Measurements from ENCODE around the gene SECISBP2L.

SECISBP2L gene

GRCh38 chr15:49084285-49084570 is 38.0 kb upstream of the SECISBP2L start:
- TF ChIP-seq BACH2 (CRISPR knock-in tag; IDR thresholded peaks at IDR 0.05; ENCODE audit: borderline replicate concordance) (no peak), GLIS3 (CRISPR knock-in tag; IDR thresholded peaks at IDR 0.05) (no peak), RARB (CRISPR knock-in tag; IDR thresholded peaks at IDR 0.05) (no peak), ARNTL (CRISPR knock-in tag; IDR thresholded peaks at IDR 0.05; ENCODE audit: borderline replicate concordance, low read depth) (no peak), CSDC2 (CRISPR knock-in tag; IDR thresholded peaks at IDR 0.05) (no peak), POU6F1 (CRISPR knock-in tag; IDR thresholded peaks at IDR 0.05; ENCODE audit: borderline replicate concordance, low read depth) (no peak), OSR1 (CRISPR knock-in tag; IDR thresholded peaks at IDR 0.05) (no peak), ZNF8 (CRISPR knock-in tag; IDR thresholded peaks at IDR 0.05) (no peak), ZC3H10 (CRISPR knock-in tag; IDR thresholded peaks at IDR 0.05) (no peak), ISL1 (CRISPR knock-in tag; IDR thresholded peaks at IDR 0.05) (no peak), ZFP3 (CRISPR knock-in tag; IDR thresholded peaks at IDR 0.05) (no peak), PPARA (CRISPR knock-in tag; IDR thresholded peaks at IDR 0.05; ENCODE audit: borderline replicate concordance) (no peak), ZNF565 (CRISPR knock-in tag; conservative IDR thresholded peaks at IDR 0.05; ENCODE audit: low read depth) (no peak)
- TF ChIP-seq, protein P1, sequence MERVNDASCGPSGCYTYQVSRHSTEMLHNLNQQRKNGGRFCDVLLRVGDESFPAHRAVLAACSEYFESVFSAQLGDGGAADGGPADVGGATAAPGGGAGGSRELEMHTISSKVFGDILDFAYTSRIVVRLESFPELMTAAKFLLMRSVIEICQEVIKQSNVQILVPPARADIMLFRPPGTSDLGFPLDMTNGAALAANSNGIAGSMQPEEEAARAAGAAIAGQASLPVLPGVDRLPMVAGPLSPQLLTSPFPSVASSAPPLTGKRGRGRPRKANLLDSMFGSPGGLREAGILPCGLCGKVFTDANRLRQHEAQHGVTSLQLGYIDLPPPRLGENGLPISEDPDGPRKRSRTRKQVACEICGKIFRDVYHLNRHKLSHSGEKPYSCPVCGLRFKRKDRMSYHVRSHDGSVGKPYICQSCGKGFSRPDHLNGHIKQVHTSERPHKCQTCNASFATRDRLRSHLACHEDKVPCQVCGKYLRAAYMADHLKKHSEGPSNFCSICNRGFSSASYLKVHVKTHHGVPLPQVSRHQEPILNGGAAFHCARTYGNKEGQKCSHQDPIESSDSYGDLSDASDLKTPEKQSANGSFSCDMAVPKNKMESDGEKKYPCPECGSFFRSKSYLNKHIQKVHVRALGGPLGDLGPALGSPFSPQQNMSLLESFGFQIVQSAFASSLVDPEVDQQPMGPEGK (CRISPR knock-in tag; IDR thresholded peaks at IDR 0.05; ENCODE audit: borderline replicate concordance): no peak
- TF ChIP-seq, protein P2, sequence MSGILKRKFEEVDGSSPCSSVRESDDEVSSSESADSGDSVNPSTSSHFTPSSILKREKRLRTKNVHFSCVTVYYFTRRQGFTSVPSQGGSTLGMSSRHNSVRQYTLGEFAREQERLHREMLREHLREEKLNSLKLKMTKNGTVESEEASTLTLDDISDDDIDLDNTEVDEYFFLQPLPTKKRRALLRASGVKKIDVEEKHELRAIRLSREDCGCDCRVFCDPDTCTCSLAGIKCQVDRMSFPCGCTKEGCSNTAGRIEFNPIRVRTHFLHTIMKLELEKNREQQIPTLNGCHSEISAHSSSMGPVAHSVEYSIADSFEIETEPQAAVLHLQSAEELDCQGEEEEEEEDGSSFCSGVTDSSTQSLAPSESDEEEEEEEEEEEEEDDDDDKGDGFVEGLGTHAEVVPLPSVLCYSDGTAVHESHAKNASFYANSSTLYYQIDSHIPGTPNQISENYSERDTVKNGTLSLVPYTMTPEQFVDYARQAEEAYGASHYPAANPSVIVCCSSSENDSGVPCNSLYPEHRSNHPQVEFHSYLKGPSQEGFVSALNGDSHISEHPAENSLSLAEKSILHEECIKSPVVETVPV (CRISPR knock-in tag; IDR thresholded peaks at IDR 0.05): no peak
- no peak for ATAC-seq

DNA sequence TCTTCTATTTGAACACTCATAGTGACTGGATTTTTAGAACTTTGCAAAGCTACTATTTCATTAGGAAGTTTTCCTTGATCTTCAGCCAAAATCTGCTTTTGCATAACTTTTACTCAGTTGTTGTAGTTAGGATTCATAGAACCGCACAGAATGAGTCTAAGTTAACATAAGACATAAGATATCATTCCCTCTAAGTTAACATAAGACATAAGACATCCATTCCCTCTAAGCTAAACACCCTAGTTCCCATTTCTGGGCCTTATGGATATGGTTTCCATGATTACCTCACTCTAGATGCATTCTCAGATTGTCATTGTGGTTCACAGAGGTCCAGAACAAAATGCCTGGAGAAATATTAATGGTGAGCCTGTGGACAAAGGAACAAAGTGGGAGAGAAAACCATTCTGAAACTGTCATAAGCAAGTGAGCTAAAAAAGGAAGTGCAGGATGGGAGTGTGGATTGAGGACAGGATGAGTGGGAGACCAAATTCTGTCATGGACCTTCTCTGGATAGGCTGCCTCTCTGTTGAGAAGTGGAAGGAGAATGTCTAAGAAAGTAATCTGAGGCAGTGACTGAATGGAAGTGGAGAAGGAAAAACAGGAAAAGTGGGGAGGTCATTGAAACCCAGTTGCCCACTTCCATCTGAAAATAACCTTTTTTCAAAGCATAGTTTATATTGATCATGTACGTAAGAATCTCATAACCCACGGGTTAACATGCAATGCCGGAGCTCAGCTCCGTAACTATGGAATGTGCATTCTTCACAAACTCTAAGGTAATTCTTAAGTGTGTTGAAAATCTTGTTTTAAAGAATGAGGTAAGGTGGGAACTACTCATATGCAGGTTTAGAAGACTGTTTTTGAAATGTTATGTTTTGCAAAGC is 37.4 kb upstream of the SECISBP2L start:
- TF ChIP-seq, protein P2 (CRISPR knock-in tag; IDR thresholded peaks at IDR 0.05): no peak
- no peak for TF ChIP-seq TOX (CRISPR knock-in tag; IDR thresholded peaks at IDR 0.05; ENCODE audit: borderline replicate concordance)
- no peak for TF ChIP-seq ZC3H10 (CRISPR knock-in tag; IDR thresholded peaks at IDR 0.05)
- TF ChIP-seq, protein P3, sequence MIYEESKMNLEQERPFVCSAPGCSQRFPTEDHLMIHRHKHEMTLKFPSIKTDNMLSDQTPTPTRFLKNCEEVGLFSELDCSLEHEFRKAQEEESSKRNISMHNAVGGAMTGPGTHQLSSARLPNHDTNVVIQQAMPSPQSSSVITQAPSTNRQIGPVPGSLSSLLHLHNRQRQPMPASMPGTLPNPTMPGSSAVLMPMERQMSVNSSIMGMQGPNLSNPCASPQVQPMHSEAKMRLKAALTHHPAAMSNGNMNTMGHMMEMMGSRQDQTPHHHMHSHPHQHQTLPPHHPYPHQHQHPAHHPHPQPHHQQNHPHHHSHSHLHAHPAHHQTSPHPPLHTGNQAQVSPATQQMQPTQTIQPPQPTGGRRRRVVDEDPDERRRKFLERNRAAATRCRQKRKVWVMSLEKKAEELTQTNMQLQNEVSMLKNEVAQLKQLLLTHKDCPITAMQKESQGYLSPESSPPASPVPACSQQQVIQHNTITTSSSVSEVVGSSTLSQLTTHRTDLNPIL (CRISPR knock-in tag; IDR thresholded peaks at IDR 0.05; ENCODE audit: low read depth): no peak
- TF ChIP-seq TSHZ2 (CRISPR knock-in tag; IDR thresholded peaks at IDR 0.05): no peak
- TF ChIP-seq GLIS3 (CRISPR knock-in tag; IDR thresholded peaks at IDR 0.05): no peak
- ATAC-seq: peak; percentile 18; the same call in 1 of the 3 replicates

GRCh38 chr15:49082960-49083359 is 36.7 kb upstream of the SECISBP2L start:
- TF ChIP-seq ARNTL (CRISPR knock-in tag; IDR thresholded peaks at IDR 0.05; ENCODE audit: borderline replicate concordance, low read depth) (no peak), ZNF8 (CRISPR knock-in tag; IDR thresholded peaks at IDR 0.05) (no peak), POU6F1 (CRISPR knock-in tag; IDR thresholded peaks at IDR 0.05; ENCODE audit: borderline replicate concordance, low read depth) (no peak), ZC3H10 (CRISPR knock-in tag; IDR thresholded peaks at IDR 0.05) (no peak), ZNF565 (CRISPR knock-in tag; conservative IDR thresholded peaks at IDR 0.05; ENCODE audit: low read depth) (no peak), BACH2 (CRISPR knock-in tag; IDR thresholded peaks at IDR 0.05; ENCODE audit: borderline replicate concordance) (no peak)
- 0 out of 3 replicates have a peak, but pooled peaks have one; percentile 31 for ATAC-seq
